Femur (tissue), 1 donor: Measurements from ENCODE around the gene CAP2.
A peak's percentile ranks its signal among the peaks of the same experiment; 100 is the strongest.
"Not testable (repeated sequence)": the region's sequence is repeated elsewhere in the genome, so short reads cannot be mapped to it uniquely, and the experiment has no call there.

Source experiments
- DNase-seq: peaks from one replicate; pipeline ENCODE4 v3.0.0-alpha.2; 2017

Gene CAP2

GRCh38 chr6:17506531-17506930, 113.1 kb downstream of the CAP2 start:
- no peak for DNase-seq

GRCh38 chr6:17506962-17507361, 113.6 kb downstream of the CAP2 start:
- DNase-seq = no peak

- no peak for DNase-seq
Measured at GRCh38 chr6:17511084-17511483, 117.7 kb downstream of the CAP2 start.

DNA sequence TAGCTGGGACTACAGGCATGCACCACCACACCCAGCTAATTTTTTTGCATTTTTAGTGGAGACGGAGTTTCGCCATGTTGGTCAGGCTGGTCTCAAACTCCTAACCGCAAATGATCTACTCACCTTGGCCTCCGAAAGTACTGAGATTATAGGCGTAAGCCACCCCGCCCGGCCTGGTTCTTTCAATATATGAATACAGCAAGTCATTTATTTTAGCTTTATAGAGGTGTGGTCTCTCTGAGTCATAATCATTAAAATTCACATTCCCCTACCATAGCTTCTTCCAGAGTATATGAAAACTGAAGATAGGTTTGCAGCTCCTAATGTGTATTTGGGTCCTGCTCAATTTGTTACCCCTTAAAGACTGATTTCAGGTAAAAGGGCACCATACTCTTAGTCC, 118.2 kb downstream of the CAP2 start:
- no peak for DNase-seq

- DNase-seq = peak; percentile 68
Measured at GRCh38 chr6:17519120-17519519, 125.7 kb downstream of the CAP2 start.

GRCh38 chr6:17525637-17526036, 132.2 kb downstream of the CAP2 start:
- no peak for DNase-seq

GRCh38 chr6:17527076-17527475, 133.7 kb downstream of the CAP2 start:
- no peak for DNase-seq

DNA sequence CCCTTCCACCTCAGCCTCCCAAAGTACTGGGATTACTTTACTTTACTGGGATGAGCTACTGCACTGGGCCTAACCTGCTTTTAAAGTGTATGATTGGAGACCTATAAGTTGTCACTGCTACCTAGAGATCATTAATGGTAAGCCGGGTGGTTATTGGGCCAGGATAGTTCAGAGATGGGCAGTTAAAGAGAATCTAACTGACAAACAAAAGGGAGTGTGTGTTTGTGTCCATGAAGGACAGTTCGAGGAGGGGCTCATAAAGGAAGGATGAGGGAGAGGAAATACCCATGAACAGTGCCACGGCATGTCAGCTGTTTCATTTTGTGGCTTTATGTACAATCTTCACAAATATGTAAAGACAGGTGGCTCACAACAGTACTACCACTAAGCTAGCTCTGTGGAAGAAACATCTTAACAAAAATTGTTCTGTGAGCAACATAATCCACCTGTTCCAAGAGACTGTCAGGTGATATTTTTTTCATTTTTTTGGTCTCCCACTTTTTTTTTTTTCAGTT, 137.0 kb downstream of the CAP2 start:
- DNase-seq = no peak

DNA sequence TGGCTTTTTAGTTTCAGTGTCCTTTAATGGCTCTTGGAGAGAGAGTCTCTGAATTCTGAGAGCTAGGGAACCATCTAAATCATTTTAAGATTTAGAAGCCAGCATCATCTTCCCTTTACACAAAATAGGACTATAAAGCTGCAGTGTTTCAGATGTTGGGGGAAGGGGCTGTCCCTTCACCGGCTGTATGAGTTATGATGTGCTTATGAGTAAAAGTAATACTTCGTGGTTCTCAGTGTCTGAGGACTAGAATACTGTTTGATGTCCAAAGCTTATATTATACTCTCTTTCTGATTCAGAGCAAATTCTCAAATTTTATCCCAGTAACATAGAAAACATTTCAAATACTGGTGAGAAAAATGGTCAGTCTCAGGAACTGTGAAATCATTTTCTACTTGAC, 143.2 kb downstream of the CAP2 start:
- no peak for DNase-seq

GRCh38 chr6:17542243-17542642, 148.8 kb downstream of the CAP2 start:
- no peak for DNase-seq

- DNase-seq = not testable (repeated sequence)
Measured at GRCh38 chr6:17545681-17546080, 152.3 kb downstream of the CAP2 start.

DNA sequence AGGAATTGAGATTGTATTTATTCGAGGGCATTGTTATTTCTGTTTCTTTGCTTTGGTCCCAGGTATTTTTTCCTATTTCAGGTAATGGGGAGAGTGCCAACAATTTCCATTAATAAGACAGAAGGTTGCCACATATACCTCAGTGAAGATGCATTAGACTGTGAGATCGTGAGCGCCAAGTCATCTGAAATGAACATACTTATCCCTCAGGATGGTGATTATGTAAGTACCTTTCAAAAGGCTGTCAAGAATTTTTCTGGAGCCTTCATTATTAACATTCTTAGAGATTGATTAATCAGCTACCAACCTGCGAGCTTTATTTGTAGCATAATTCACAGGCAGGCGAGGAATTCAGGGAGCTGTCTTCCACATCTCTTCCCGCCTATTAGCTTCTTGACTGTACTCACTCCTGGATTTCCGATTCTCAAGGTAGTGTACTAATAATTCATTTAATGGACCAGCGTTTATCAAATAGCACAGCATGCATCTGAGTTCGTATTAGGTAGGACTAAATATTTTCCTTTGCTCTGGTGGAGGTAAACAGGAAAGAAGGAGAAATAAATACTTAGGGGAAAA, 158.1 kb downstream of the CAP2 start:
- no peak for DNase-seq

GRCh38 chr6:17552861-17553260, 159.5 kb downstream of the CAP2 start:
- peak; percentile 34 for DNase-seq

GRCh38 chr6:17556014-17556413, 162.6 kb downstream of the CAP2 start:
- no peak for DNase-seq

- DNase-seq = no peak
Measured at GRCh38 chr6:17562636-17563035, 169.2 kb downstream of the CAP2 start.

DNA sequence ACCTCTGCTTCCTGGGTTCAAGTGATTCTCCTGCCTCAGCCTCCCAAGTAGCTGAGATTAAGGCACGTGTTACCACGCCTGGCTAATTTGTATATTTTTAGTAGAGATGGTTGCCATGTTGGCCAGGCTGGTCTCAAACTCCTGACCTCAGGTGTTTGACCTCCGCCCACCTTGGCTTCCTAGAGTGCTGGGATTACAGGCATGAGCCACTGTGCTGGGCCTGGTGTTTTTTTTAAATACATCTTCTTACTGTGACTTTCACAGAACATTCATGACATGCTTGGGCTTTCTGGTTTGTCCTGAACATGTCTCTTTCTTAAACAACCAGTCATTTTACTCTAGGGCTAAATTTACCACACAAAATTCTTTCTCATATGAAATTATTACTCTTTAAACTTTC, 172.0 kb downstream of the CAP2 start:
- DNase-seq = no peak

- no peak for DNase-seq
Measured at GRCh38 chr6:17574866-17575560, 181.6 kb downstream of the CAP2 start.

- no peak for DNase-seq
Measured at GRCh38 chr6:17577059-17577458, 183.7 kb downstream of the CAP2 start.

GRCh38 chr6:17580518-17581048, 187.2 kb downstream of the CAP2 start:
- peak; percentile 63 for DNase-seq

GRCh38 chr6:17581282-17581681, 187.9 kb downstream of the CAP2 start:
- DNase-seq = not testable (repeated sequence)

- DNase-seq = no peak
Measured at GRCh38 chr6:17583811-17584210, 190.4 kb downstream of the CAP2 start.

GRCh38 chr6:17584241-17584803, 190.9 kb downstream of the CAP2 start:
- peak; percentile 52 for DNase-seq

DNA sequence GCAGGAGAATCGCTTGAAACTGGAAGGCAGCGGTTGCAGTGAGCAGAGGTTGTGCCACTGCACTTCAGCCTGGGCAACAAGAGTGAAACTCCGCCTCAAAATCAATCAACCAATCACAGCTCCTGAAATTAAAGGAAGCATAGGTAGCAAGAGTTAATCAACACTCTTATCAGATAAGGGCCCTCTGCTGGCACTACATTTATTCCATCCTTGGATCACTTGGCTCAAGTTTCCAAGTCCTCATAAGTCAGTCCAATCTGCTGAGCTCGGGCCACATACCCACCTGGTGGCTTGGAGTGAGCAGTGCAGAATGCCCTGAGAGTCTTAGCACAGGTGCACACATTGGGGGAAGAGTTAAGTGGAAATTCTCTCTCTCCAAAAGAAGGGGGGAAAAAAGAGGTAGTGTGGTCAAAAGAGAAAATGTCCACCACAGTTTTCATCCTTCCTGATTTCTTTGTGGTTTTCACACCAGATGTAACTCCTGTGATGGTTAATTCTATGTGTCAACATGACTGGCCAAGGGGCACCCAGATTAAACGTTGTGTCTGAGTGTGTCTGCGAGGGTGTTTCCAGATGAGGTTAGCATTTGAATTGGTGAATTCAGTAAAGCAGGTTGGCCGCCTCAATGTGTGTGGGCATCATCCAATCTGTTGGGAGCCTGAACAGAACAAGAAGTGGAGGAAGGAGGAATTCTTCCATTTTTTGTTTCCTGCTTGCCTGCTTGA, 192.5 kb downstream of the CAP2 start:
- no peak for DNase-seq
